Stimulated activated CD8-positive, alpha-beta memory T cell treated with anti-CD3 and anti-CD28 coated beads, Interleukin-4, amount 100 ng/mL, for 1 hour (primary cell): ENCODE results near the gene FNDC1.

ENCODE experiments used
- DNase-seq, 2 donors: peaks; one replicate each; pipeline ENCODE4 v3.0.0-alpha.2; 2020; ENCODE audit warnings: low read depth in 2 of 2, low spot score in 1 of 2

The FNDC1 gene

DNA sequence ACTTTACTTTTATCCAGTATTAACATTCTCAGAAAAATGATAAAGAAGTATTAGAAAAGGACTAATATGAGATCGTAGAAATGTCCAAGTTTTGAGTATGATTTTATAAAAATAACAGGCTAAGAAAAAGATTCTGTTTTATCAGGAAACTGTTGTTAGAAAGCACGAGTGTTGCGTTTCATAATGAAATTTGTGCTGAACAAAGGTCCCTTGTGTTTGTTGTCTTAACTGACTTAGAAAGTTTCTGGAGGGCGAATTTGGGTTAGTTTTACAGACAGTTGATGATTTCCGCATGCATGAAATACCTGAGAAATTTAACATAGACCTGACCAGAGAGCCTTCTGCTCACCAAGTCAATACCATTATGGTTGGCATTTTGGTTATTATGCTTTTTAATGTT is 136.0 kb downstream of the FNDC1 start:
- DNase-seq, result no peak

DNA sequence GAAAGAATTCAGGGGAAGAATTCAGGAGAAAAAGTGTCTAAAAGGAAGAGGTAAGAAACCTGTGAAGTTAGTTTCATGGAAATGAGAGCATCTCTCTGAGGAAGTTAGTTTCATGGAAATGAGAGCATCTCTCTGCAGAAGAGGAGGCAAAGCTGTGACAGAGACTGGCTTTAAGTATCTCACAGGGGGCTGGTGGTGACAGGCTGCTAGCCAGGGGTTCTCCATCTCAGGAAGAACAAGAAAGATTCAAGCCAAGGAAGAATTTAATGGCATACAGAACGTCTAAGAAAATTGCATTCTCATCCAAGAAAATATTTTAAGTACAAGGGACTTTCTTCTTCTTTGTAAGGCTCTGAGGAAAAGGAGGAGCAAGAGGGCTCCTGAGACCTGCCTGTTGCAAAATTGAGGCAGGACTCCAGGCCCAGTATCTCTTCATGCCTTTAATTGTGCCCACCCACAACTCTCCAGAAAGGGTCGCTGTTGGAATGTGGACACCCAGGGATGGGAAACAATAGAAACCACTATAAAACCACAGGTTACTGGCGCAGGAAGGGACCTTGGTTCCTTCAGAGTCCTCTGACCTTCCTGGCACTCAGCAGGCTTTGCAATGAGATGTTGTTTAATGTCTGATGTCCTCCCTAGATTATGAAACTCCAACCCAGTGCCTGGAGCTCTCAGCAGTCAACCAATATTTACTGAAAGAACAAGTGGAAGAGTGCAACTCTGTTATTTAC is 136.8 kb downstream of the FNDC1 start:
- no peak for DNase-seq

DNA sequence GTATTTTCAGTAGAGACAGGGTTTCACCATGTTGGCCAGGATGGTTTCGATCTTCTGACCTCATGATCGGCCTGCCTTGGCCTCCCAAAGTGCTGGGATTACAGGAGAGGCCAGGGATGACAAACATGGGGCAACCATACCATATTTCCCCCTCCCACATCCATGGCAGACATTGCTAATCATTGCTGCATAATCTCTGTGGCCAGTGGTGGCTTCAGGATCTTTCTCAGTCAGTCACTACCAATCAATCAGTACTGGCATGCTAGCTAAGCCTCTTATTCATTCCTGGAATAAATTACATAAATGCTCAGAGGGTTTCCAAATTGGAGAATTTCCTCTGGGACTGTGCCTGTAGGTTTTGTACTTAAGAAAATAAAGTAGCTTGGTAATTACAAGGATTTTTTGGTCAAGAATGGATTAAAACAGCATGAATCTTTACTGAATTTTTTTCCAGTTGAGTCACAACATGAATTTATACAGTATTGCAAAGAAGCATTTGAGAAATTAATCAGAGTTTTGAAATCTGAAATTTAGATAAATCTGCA is 138.1 kb downstream of the FNDC1 start:
- no peak for DNase-seq

DNA sequence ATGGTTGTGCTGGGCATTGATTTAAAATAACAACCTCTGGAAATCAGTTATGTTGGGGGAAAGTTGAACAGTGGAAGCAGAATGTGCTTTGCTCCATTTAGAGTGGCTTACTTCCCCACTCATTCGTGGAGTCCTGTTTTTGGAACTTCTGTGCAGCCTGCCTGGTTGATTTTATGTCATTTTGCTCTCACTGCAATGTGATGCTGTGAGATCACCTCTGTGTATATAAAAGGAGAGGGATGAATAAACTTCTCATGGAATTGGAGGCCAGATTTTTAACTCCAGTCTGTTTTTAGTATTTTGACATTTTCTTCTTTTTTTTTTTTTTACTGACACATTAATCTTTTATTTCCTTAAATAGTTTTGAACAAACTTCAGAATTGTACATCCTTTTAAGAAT is 139.0 kb downstream of the FNDC1 start:
- no peak for DNase-seq

DNA sequence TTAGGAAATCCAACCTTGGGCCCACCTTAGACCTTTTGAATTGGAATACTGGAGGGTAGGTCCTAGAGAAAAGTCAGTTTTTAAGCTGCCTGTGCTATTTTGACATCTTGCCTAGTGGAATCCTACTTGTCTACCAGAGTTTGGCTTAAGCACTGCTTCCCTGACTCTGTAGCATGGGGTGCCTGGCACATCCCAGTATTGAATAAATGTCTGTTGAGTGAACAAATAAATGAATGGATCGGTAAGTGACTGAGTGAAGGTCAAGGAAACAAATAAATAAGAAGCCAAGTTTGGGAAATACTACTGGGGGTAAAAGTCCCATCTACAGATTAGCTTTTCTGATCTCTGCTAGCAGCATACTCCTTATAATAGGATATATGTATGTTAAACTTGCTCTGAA is 140.5 kb downstream of the FNDC1 start:
- no peak for DNase-seq

DNA sequence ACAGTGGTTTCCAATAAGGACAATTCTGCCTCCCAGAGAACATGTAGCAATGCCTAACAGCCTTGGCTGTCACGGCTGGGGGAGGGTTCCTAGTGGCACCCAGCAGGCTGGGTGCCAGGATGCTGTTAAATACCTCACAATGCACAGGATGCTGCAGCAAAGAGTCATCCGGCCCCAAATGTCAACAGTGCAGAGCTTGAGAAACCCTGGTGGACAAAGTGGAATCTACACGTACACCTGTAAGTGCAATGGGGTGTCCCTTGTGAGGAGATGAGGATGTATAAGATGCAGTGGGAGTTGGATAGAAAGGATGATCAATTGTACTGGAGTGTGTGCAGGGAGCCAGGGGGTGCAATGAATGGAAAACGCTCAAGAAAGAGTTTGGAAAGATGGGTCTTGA is 142.4 kb downstream of the FNDC1 start:
- no peak for DNase-seq

DNA sequence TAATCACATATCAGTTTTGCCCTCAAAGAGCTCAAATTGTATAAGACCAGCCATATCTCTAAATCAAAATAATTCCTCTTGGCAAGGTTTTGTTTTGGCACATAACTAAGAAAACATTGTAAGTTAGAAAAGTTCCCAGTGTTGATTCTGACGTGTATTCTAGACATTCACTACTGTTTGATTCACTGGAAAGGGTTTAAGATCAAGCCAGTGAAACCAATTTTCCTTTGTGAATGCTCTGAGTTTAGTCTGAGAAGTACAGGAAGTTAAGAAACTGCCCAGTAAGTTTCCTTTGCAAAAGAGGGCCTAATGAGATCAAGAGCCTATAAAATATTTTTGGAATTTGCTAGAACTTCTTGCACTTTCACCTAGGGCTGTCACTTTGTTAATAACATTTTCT is 143.0 kb downstream of the FNDC1 start:
- no peak for DNase-seq

DNA sequence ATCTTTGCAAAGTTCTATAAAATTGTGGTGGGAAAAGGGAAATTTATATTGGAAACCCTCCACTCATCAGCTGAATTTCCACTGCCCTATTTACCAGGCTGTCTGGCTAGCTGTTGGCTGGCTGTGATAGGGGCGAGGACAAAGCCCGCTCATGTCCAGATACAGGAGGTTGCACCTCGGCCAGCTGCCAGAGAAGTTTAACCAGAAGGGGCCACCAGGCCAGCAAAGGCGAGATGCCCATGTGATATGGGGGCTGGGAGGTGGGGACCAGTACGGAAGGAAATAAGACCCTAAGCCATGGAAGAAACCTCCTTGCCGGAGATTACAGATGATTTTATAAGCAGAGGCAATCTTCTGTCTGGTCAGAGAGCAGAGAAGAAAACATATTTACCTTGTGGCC is 143.8 kb downstream of the FNDC1 start:
- DNase-seq, result no peak

DNA sequence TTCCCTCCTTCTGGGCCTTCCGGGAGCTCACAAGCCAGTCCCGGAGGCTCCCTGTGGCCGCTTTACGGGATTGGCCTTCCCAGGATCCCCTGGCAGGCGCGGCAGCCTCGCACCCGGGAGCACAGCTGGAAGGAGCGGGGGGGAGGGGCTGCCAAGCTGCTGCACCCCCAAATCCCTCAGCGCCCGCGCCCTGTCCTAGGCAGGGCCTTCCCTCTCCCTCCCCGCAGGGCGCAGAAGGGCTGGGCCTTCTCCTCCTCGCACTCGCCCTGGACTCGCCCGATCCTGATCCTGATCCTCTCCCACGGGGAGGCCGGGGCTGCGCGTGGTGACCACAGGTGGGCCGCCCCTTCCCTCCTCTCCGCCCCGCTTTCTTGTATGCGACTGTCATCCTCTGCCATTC is 146.4 kb downstream of the FNDC1 start:
- no peak for DNase-seq

DNA sequence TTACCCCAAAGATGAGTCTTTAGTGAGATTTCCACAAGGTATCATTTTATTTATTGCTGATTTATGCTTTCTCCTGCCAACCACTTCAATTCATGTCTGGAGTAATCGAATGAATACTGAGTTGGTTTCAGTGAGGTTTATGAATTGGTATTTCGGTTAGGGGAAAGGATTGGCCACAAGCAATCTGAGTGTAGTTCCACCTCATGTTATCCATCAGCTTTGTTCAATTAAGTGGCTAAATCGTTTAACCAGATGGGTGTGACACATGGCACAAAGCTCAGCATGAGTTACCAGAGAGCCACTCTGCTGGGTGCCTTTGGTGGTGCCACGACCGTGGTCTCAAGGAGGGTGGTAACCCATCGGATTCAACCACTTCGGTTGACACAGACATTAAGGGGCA is 148.2 kb downstream of the FNDC1 start:
- no peak for DNase-seq

DNA sequence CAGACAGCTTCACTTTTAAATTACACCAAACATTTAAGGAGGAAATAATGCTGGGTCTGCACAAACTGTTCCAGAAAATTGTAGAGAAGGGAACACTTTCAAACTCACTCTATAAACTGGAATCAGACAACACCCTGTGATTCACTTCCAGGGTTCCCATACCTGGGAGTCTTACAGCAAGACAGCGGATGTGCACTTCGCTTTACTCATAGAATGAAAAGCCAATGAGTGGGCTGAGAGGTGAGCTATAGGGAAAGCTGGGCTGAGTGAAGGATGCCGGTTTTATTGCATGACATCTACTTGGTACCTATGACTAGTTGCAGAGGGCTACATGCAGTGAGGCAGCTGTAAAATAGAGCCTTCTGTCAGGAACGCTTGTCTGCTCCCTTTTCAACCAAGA is 152.1 kb downstream of the FNDC1 start:
- DNase-seq, result no peak
